IPS DF 19.7 (cell line): ENCODE measurements around the gene MTMR1.

ENCODE experiments used
- DNase-seq: peaks from one replicate; pipeline ENCODE4 v3.0.0-alpha.2; 2013; ENCODE audit warnings: low read depth, low spot score

Gene MTMR1

DNA sequence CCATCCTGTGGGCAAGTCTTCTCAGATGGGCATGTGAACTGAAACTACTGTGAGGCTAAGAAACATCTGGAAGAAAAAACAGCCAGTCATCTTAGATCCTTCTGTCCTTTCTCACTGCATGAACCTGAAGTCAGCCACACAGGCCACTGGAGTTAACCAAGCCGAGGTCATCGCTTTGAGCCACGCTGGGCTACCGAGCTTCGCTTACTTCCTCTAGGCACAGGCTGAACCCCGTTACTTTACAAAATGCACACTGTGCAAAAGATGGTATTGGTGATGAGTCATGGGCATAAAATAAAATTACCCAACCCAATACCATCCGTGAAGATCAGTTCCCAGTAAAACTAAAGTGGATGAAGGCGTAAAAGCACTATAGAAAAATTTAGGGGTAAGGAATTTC is 86.2 kb downstream of the MTMR1 start:
- no peak for DNase-seq

DNA sequence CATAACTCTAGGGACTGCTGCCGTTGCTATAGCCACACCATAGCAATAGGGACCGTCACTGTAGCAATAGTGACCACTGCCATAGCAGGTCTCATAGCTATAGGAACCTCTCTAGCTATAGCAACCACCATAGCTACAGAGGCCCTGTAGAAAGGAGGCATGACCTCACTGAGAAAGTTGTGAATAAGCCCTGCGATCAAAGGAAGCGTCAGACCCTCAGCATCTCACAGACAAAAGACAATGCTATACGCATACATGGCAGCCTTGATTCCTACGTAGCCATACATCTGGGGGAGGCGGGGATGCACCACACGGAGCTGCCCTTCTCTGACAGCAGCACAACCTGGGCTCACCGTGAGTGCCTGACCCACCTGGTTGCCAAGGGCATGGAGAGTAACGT is 88.5 kb downstream of the MTMR1 start:
- DNase-seq = no peak

GRCh38 chrX:150790021-150790420 is 96.8 kb downstream of the MTMR1 start:
- DNase-seq = no peak

DNA sequence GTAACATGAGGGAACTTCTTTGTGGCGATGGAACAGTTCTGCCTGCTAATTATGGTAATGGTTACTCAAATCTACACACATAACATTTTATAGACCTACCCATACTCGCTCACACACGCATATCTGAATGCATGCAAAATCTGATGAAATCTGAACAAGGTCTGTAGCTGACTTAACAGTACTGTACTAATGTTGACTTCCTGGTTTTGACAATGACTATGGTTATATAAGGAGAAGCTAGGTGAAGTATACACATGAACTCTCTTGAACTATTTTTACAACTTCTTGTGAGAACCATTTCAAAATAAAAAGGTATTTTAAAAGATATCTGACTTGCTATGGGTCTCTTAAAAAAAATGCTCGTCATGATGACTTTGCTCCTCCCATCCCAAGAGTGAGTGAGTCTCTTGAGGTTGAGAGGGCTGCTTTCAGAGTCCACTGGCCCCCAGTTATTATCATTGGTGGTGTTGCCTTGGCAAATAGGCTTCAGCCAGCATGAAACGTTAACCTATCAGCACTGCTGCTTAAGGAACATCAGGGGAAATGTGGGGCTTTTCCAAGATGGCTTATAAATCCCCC is 99.8 kb downstream of the MTMR1 start:
- DNase-seq = no peak

GRCh38 chrX:150805736-150806135 is 112.5 kb downstream of the MTMR1 start:
- no peak for DNase-seq

DNA sequence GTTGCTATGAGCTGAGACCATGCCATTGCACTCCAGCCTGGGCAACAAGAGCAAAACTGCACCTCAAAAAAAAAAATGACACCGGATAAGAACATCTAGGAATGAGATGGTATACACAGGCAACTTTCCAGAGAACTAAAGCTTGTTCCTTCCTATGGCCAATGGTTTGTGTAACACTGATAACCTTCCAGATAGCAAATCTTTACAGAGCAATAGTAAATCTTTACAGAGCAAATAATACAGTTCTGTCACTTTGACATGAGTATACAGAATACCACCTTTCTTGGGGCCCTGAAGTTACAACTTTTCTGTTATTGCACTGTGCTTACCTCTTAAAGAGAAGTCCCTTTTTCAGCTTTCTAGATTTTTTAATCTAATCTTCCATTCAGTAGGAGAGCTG is 113.6 kb downstream of the MTMR1 start:
- DNase-seq = no peak

DNA sequence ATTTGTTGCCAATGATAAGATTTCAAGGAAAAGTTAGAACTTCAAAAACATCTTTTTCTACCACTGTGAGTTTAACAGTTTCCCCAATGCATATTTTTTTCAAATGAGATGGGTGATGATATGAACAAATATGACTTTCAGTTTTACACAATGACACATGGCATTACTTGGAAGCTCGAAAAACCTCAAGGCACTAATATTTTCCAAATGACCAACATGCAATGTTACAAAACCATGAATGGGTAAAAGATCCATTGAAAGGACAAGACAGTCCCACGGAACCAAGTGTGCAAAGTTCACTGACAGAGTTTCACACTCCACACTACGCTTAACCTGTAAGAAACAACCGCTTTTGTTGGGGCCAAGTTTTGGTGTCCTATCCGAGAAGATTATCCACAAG is 120.7 kb downstream of the MTMR1 start:
- no peak for DNase-seq
